Body of pancreas (tissue), 4 donors: Measurements from ENCODE around the gene SFXN5. TPM values are rescaled to one million over a fixed set of nuclear protein-coding genes. Genes with fewer than 3 reads are reported as not detected.

ENCODE experiments used
- ATAC-seq: fragments of 150-250 bp; one replicate; pipeline ENCODE4 v1.9.1; 2016
- DNase-seq, 4 donors: peaks; one replicate each; pipeline ENCODE4 v3.0.0-alpha.2; 2019
- H3K27ac ChIP-seq, 4 donors: fragments of 200-600 bp; sonication (generic); 1 replicate in 3 of 4; 2 replicates in 1 of 4; pipeline versions ENCODE4 v1.5.1 to v1.6.1; 2016 to 2019; ENCODE audit warnings: mild to moderate bottlenecking in 1 of 4, mixed read lengths in 1 of 4, moderate library complexity in 1 of 4
- H3K27me3 ChIP-seq, 2 donors: fragments of 200-600 bp; sonication (generic); one replicate each; pipeline ENCODE4 v1.6.0; 2016; ENCODE audit warnings: mild to moderate bottlenecking in 1 of 2
- H3K36me3 ChIP-seq, 2 donors: fragments of 200-600 bp; sonication (generic); replicated peaks in 1 of 2; 2 replicates each; pipeline ENCODE4 v1.5.1; 2016; ENCODE audit warnings: low read depth in 2 of 2; ENCODE audit not compliant: insufficient read depth in 1 of 2
- H3K4me1 ChIP-seq: fragments of 200-600 bp; sonication (generic); one replicate; pipeline ENCODE4 v1.6.0; 2016
- H3K4me3 ChIP-seq, 2 donors: fragments of 200-600 bp; sonication (generic); 1 replicate in 1 of 2; 2 replicates in 1 of 2; pipeline ENCODE4 v1.5.1; 2016 to 2019
- H3K9me3 ChIP-seq, 3 donors: fragments of 200-600 bp; sonication (generic); 1 replicate in 2 of 3; 2 replicates in 1 of 3; pipeline ENCODE4 v1.5.1; 2016
- POLR2A ChIP-seq, 3 donors: fragments of 450-650 bp; IDR thresholded peaks; one replicate each; pipeline ENCODE4 v1.6.1; 2016; ENCODE audit warnings: antibody characterized with exemption in 3 of 3, mild to moderate bottlenecking in 2 of 3
- WGBS, 2 donors: methylation state at CpG; one replicate each; pipeline ENCODE4 v1.1.5; 2017; 5-methylcytosine and 5-hydroxymethylcytosine counted together
- intact Hi-C: fragments of 100-400 bp; cut with DNase I; formaldehyde crosslinking; loops from one replicate; pipeline ENCODE4 v1.15.1; 2023
- total RNA-seq, 2 donors: library from RNA; depleted of rRNA; stranded (reverse); fragments of >200 nt; gene quantifications; one replicate each; pipeline ENCODE4 v1.1.0, GENCODE V29; 2016
- TF ChIP-seq, protein P1 (sequence below), 7 experiments: fragments of 450-650 bp in 4 of 7; fragments of 200-600 bp in 3 of 7; sonication (generic) in 3 of 7; IDR thresholded peaks; one replicate each; pipeline ENCODE4 v1.5.1; 2016 to 2019; ENCODE audit warnings: antibody characterized with exemption in 7 of 7

The SFXN5 gene
- total RNA-seq, 2 donors from 2014 or later = 4.3 to 5.4 TPM

GRCh38 chr2:73004889-73005596 lies 66.5 kb downstream of the SFXN5 start:
- TF ChIP-seq POLR2A (IDR thresholded peaks at IDR 0.05) = no peak
- TF ChIP-seq, protein P1, sequence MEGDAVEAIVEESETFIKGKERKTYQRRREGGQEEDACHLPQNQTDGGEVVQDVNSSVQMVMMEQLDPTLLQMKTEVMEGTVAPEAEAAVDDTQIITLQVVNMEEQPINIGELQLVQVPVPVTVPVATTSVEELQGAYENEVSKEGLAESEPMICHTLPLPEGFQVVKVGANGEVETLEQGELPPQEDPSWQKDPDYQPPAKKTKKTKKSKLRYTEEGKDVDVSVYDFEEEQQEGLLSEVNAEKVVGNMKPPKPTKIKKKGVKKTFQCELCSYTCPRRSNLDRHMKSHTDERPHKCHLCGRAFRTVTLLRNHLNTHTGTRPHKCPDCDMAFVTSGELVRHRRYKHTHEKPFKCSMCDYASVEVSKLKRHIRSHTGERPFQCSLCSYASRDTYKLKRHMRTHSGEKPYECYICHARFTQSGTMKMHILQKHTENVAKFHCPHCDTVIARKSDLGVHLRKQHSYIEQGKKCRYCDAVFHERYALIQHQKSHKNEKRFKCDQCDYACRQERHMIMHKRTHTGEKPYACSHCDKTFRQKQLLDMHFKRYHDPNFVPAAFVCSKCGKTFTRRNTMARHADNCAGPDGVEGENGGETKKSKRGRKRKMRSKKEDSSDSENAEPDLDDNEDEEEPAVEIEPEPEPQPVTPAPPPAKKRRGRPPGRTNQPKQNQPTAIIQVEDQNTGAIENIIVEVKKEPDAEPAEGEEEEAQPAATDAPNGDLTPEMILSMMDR (IDR thresholded peaks at IDR 0.05) = no peak
- Histone ChIP-seq H3K9me3 (no peaks in the 10 kb centered on the region), H3K27me3 (no peaks in the 10 kb centered on the region), H3K4me3 (no peak overlapping the region), H3K27ac (no peak overlapping the region), H3K4me1 (no peaks in the 10 kb centered on the region), H3K36me3 (no peaks in the 10 kb centered on the region)
- 82 to 87% methylated on average over 14 of the region's 14 CpGs for WGBS, 2 donors
- ATAC-seq (no peak), DNase-seq (no peak)
- intact Hi-C loops = no loop called here

GRCh38 chr2:73004466-73004865 lies 67.0 kb downstream of the SFXN5 start:
- WGBS, 2 donors = 85% methylated on average over 12 of the region's 12 CpGs
- Histone ChIP-seq H3K27ac (no peak overlapping the region), H3K27me3 (no peaks in the 10 kb centered on the region), H3K36me3 (no peaks in the 10 kb centered on the region), H3K9me3 (no peaks in the 10 kb centered on the region), H3K4me3 (no peak overlapping the region), H3K4me1 (no peaks in the 10 kb centered on the region)
- intact Hi-C loops = no loop called here
- TF ChIP-seq, protein P1 (IDR thresholded peaks at IDR 0.05) = no peak
- no peak for TF ChIP-seq POLR2A (IDR thresholded peaks at IDR 0.05)
- ATAC-seq = no peak
- no peak for DNase-seq

DNA sequence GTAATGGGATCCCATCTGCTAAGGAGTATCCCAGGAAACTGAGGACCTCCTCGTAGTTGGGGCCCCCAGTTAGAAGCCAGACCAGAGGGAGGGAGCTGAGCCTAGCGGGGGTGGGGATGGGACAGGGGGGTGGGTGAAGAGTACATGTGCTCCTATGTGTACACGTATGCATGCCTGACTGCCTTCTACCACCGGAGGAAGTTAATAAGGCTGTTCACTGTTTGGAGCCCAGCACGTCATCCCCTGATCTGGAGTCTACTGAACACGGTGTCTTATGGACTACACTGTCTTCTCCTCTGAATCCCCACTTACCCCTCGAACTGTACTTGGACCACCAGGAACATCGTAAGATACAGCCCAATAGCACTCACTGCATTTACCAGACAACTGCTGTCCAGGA lies 68.5 kb downstream of the SFXN5 start:
- DNase-seq (no peak), ATAC-seq (no peak)
- H3K4me1 ChIP-seq = no peaks in the 10 kb centered on the region
- intact Hi-C loops = no loop called here
- H3K27ac ChIP-seq = no peak overlapping the region
- 89 to 90% methylated on average over 8 of the region's 8 CpGs for WGBS, 2 donors
- TF ChIP-seq, protein P1 (IDR thresholded peaks at IDR 0.05) = no peak
- TF ChIP-seq POLR2A (IDR thresholded peaks at IDR 0.05) = no peak
- no peak overlapping the region for H3K4me3 ChIP-seq
- no peaks in the 10 kb centered on the region for H3K9me3 ChIP-seq
- H3K27me3 ChIP-seq = no peaks in the 10 kb centered on the region
- H3K36me3 ChIP-seq = no peaks in the 10 kb centered on the region

GRCh38 chr2:73000808-73001570 lies 70.5 kb downstream of the SFXN5 start:
- whole genome bisulfite sequencing, 2 donors = 78 to 91% methylated on average over 6 of the region's 6 CpGs
- Histone ChIP-seq H3K4me1 (no peaks in the 10 kb centered on the region), H3K27ac (no peak overlapping the region), H3K4me3 (no peak overlapping the region), H3K36me3 (no peaks in the 10 kb centered on the region), H3K27me3 (no peaks in the 10 kb centered on the region), H3K9me3 (no peaks in the 10 kb centered on the region)
- DNase-seq (no peak), ATAC-seq (no peak)
- intact Hi-C loops = no loop called here
- TF ChIP-seq, protein P1 (IDR thresholded peaks at IDR 0.05) = no peak
- TF ChIP-seq POLR2A (IDR thresholded peaks at IDR 0.05) = no peak
